Progenitor cell of endocrine pancreas (in vitro differentiated cells): Measurements from ENCODE around the gene PHLDB1. TPM values are rescaled to one million over a fixed set of nuclear protein-coding genes. Genes with fewer than 3 reads are reported as not detected.
"Not testable (repeated sequence)": the region's sequence is repeated elsewhere in the genome, so short reads cannot be mapped to it uniquely, and the experiment has no call there.

Experiments
- DNase-seq: peaks from one replicate; pipeline ENCODE4 v3.0.0; 2021; ENCODE audit warnings: low spot score; ENCODE audit not compliant: unreplicated experiment
- H3K27ac Mint-ChIP-seq: 2 replicates; pipeline ENCODE4 v1.8.0; 2021; ENCODE audit warnings: mild to moderate bottlenecking, moderate library complexity, mixed read lengths
- H3K27me3 Mint-ChIP-seq: 2 replicates; pipeline ENCODE4 v1.8.0; 2021; ENCODE audit warnings: mixed read lengths
- H3K36me3 Mint-ChIP-seq: 2 replicates; pipeline ENCODE4 v1.8.0; 2022; ENCODE audit warnings: mixed read lengths; ENCODE audit not compliant: insufficient read depth
- H3K4me1 Mint-ChIP-seq: 2 replicates; pipeline ENCODE4 v1.8.0; 2021; ENCODE audit warnings: low read depth, mixed read lengths
- H3K4me3 Mint-ChIP-seq: 2 replicates; pipeline ENCODE4 v1.8.0; 2021; ENCODE audit warnings: low read depth, mild to moderate bottlenecking, moderate library complexity, mixed read lengths
- H3K9me3 Mint-ChIP-seq: 2 replicates; pipeline ENCODE4 v1.8.0; 2021; ENCODE audit warnings: low read depth, mixed read lengths
- total RNA-seq: library from RNA; stranded (reverse); gene quantifications from 2 replicates; pipeline ENCODE4 v1.2.1, GENCODE V29; 2021
- TF ChIP-seq, protein P1 (sequence below): fragments of 200-600 bp; sonication (generic); IDR thresholded peaks from one replicate; pipeline ENCODE4 v1.5.0; 2021; ENCODE audit warnings: antibody characterized with exemption, mild to moderate bottlenecking; ENCODE audit not compliant: unreplicated experiment

The PHLDB1 gene
- total RNA-seq, 1 donor from 2014 or later = 110 TPM

DNA sequence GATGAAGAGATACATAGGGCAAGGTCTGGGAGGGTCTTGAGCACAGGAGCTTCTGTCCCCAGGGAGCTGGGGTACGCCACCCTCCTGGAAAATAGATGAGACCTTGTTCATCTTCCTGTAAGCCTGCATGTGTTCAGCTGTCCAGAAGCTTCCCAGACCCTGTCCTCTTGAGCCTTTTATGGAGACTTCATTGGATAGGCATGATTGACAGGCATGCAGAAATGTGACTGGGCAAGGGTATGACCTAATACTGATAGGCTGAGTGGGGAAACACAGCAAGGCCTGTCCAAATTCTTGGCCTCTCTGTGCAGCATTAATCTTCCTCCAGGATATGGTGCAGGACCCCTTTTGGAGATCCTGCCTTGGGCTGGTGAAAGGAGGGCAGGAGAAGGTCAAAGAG is 19.5 kb upstream of the PHLDB1 start:
- H3K27me3 Mint-ChIP-seq = no peaks in the 10 kb centered on the region
- H3K4me3 Mint-ChIP-seq = no peak overlapping the region
- H3K4me1 Mint-ChIP-seq = no peaks in the 10 kb centered on the region
- TF ChIP-seq, protein P1, sequence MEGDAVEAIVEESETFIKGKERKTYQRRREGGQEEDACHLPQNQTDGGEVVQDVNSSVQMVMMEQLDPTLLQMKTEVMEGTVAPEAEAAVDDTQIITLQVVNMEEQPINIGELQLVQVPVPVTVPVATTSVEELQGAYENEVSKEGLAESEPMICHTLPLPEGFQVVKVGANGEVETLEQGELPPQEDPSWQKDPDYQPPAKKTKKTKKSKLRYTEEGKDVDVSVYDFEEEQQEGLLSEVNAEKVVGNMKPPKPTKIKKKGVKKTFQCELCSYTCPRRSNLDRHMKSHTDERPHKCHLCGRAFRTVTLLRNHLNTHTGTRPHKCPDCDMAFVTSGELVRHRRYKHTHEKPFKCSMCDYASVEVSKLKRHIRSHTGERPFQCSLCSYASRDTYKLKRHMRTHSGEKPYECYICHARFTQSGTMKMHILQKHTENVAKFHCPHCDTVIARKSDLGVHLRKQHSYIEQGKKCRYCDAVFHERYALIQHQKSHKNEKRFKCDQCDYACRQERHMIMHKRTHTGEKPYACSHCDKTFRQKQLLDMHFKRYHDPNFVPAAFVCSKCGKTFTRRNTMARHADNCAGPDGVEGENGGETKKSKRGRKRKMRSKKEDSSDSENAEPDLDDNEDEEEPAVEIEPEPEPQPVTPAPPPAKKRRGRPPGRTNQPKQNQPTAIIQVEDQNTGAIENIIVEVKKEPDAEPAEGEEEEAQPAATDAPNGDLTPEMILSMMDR = no peak
- H3K36me3 Mint-ChIP-seq = peaks cover 19% of the 10 kb centered on the region
- no peak overlapping the region for H3K27ac Mint-ChIP-seq
- no peak for DNase-seq
- no peaks in the 10 kb centered on the region for H3K9me3 Mint-ChIP-seq

DNA sequence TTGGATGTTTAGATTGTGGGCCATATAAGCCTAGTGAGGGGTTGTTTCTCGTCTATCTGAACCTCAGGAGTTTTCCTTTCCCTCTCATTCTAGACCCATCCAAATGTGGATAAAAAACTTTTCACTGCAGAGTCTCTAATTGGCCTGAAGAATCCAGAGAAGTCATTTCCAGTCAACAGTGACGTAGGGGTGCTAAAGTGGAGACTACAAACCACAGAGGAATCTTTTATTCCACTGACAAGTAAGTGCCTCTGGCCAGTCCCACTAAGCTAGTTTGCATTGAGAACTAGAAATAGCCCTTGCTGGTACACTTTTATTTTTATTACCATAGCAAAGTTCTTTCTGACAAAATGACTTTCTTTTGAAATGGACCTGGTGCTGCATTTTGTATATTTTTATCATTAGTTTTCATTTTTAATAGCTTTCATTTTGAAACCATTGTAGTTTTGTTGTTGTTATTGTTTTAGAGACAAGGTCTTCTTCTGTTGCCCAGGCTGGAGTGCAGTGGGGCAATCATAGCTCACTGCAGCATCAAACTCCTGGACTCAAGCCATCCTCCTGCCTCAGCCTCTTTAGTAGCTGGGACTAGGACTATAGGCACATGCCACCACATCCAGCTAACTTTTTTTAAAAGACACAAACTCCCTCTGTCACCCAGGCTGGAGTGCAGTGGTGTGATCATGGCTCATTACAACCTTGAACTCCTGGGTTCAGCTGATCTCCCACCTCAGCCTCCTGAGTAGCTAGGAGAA is 14.6 kb upstream of the PHLDB1 start:
- TF ChIP-seq, protein P1 = no peak
- no peak for DNase-seq
- H3K27me3 Mint-ChIP-seq = no peaks in the 10 kb centered on the region
- peaks cover 20% of the 10 kb centered on the region for H3K36me3 Mint-ChIP-seq
- no peak overlapping the region for H3K4me3 Mint-ChIP-seq
- H3K9me3 Mint-ChIP-seq = no peaks in the 10 kb centered on the region
- no peaks in the 10 kb centered on the region for H3K4me1 Mint-ChIP-seq
- no peak overlapping the region for H3K27ac Mint-ChIP-seq

- H3K27me3 Mint-ChIP-seq, H3K27ac Mint-ChIP-seq, H3K4me3 Mint-ChIP-seq, H3K4me1 Mint-ChIP-seq, DNase-seq, H3K9me3 Mint-ChIP-seq: not testable (repeated sequence)
- TF ChIP-seq, protein P1 = peak; percentile 52
- H3K36me3 Mint-ChIP-seq = peaks cover 25% of the 10 kb centered on the region
Measured at GRCh38 chr11:118594984-118595383, 12.4 kb upstream of the PHLDB1 start.

DNA sequence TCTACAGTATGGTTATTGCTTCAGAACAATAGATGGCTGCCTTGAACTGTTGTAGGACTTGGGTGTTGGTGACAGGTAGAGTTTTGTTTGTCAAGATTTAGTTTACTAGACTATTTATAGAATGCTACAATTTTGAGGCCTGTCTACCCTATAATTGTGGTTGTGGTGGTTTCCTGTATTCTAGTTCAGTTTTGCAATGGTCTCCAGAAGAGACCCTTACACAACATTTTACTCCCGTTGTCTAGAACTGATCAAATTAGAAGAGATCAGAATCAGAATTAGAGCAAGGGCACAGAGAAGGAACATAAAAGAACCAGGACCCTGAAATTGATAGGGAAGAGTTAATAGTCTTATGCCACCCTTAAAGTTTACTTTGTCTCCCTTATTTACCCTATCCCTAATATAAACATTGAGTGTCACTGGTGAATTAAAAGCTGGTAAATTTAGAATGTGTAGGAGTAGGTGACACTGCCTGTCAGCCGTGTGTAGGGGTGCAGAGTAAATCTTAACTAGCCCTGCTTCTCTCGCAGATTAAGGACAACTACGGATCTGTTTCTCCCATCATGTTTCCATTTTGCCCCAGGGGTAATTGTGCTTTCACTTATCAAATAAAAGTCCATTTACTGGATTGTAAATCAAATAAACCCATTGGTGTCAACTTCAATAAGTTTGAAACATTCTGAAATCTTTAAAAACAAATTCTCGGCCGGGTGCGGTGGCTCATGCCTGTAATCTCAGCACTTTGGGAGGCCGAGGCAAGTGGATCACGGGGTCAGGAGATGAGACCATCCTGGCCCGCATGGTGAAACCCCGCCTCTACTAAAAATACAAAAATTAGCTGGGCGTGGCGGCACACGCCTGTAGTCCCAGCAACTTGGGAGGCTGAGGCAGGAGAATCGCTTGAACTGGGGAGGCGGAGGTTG is 10.9 kb upstream of the PHLDB1 start:
- Mint-ChIP-seq H3K27me3 (no peaks in the 10 kb centered on the region), H3K9me3 (no peaks in the 10 kb centered on the region), H3K4me3 (no peak overlapping the region), H3K27ac (no peak overlapping the region), H3K4me1 (no peaks in the 10 kb centered on the region), H3K36me3 (peaks cover 26% of the 10 kb centered on the region)
- DNase-seq = no peak
- TF ChIP-seq, protein P1 = no peak

DNA sequence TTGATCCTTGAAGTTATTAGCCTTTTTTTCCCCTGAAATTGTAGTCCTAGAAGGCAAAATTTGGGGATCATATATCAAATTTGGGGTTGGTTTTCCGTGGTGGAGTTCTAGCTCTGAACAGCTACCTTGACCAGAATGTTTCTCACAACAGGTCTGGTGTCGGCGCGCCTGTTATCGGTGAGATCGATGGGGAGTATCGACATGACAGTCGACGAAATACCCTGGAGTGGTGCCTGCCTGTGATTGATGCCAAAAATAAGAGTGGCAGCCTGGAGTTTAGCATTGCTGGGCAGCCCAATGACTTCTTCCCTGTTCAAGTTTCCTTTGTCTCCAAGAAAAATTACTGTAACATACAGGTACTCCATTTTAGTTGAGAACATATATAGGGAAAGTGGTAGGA is 9.9 kb upstream of the PHLDB1 start:
- H3K4me1 Mint-ChIP-seq = no peaks in the 10 kb centered on the region
- H3K9me3 Mint-ChIP-seq = no peaks in the 10 kb centered on the region
- no peak overlapping the region for H3K4me3 Mint-ChIP-seq
- H3K27ac Mint-ChIP-seq = no peak overlapping the region
- no peak for DNase-seq
- no peaks in the 10 kb centered on the region for H3K27me3 Mint-ChIP-seq
- H3K36me3 Mint-ChIP-seq = peaks cover 36% of the 10 kb centered on the region
- TF ChIP-seq, protein P1 = no peak
